G401.6 (cell line): ENCODE data around the gene KLK11.
"Not testable (repeated sequence)": the region's sequence is repeated elsewhere in the genome, so short reads cannot be mapped to it uniquely, and the experiment has no call there.

Experiments
- FAIRE-seq: peaks from 2 replicates; lab custom pipeline; 2012; peaks lifted over from hg19 to GRCh38; lab: Jason Lieb, UNC

The KLK11 gene

DNA sequence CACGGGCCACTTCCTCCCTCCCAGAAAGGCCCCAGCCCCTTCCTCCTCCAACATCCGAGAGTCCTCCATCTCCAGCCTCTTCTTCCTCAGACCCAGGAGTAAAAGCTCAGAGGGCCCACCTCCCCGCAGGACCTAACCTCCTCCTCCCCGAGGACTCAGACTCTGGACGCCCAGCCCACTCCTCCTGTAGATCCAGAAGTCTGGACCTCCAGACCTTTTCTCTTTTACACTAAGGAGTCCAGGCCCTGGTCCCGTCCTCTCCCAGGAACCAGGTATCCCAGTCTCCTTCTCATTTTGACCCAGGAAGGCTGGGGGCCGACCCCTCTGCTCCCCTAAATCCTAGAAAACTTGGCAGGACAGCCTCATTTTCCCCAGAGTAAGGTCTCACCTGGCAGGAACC is 23.1 kb downstream of the KLK11 start:
- no peak for FAIRE-seq

DNA sequence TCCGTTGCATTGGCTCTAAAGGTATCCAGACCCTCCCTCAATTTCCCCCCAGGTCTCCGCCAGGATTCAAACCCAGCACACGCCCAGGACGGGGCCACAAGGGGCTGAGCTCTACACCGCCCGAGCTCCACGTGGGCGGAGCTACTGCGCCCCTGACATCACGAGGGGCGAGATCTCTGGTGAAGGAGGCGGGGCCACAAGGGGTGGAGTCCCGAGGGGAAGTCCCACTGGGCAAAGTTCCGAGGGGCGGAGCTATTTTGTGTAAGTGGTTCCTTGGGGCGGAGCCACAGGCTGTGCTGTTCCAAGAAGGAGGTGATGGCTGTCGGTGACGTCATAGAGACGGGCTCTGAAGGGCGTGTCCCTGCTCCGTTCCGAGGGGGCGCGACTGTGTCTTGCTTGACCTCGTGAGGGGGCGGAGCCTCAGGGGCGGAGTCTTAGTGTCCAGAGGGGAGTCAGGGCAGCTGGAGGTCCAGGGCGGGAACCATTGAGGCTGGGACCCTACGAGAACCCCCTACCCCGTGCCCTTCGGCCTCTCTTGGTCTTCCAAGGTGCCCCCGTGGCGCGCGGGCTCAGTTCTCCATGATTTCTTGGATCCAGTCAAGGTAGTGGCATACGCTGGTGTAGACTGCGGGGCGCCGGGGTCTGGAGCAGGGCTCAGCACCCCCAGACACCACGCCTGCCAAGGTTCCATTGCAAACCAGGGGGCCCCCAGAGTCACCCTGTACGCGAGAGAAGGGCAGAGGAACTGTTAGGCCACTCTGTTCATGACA is 23.7 kb downstream of the KLK11 start:
- FAIRE-seq = no peak

DNA sequence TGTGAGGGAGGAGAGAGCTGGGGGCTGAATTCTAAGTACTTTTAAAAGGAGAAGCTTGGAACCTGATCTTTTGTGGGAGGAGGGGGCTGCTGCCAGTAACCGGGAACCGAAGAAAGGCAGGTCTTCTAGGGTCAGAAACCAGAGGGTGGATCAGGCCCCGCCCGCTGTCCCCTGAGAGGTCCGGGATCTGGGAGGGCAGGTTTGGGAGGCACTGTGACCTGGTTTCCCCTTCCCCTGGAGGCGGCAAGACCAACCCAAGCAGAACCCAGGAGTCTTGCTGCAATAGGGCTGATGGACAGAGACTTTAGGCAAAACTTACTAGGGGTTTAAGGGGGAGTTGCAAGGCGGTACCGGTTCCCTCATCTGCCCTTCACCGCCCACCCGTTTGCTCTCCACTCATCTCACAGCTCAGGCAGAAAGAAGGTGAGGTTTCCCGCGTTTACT is 24.3 kb downstream of the KLK11 start:
- FAIRE-seq = no peak

DNA sequence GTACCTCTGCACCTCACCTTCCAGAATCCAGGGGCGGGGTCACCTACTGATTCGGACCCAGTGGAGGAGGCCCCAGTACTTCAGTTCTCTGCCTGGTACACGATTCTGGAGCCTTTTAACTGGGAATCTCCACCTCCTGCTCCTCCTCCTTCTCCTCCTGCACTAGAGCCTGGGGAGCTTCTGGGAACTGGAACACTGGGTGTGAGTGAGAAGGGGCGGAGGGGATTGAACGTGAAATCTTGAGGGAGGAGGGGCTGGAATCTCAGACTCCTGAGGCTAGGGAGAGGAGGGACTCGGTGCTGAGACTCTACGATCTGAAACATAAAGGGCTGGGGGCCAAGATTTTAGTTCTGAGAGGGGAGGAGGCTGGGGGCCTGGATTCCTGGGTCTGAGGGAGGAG is 24.9 kb downstream of the KLK11 start, which contains the start of gene KLK8:
Gene KLK8, minus strand, starts transcription at position 90 of the 400 bp plus-strand sequence. CDS start 437 bp downstream, outside the sequence.
- FAIRE-seq = no peak

DNA sequence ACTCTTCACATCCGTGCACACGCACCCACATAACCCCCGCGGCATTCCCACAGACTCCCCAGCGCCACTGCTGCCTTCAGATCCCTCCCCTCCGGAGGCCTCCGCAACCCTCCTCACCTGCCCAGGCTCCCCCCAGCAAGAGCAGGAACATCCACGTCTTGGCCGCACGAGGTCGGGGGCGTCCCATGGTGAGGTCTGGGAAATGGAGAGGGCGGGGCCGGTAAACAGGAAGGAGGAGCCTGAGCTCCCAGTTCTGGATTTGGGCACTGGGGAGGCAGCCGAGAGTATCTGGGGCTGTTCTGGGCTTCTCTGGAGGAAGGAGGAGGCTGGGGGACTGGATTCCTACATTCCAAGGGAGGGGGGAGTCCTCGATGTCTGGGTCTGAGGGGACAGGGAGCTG is 25.4 kb downstream of the KLK11 start:
- no peak for FAIRE-seq

DNA sequence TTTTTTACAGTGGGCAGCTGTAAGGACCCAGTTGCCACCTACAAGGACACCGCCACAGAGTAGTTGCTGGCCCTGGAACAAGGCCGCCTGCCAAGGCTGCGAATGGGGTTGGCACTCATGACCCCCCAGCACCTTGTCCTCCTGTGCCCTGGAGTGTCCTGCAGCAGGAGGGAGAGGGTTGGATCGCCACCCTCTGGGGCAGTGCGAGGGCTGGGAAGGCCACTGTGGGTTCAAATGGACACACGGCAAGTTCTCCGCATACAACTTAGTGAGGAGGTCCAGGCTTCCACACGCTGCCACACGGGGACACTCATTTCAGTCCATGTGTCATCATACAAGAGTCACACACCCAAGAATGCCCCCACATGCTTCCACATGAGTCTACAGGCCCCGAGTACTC is 26.0 kb downstream of the KLK11 start:
- FAIRE-seq = no peak

DNA sequence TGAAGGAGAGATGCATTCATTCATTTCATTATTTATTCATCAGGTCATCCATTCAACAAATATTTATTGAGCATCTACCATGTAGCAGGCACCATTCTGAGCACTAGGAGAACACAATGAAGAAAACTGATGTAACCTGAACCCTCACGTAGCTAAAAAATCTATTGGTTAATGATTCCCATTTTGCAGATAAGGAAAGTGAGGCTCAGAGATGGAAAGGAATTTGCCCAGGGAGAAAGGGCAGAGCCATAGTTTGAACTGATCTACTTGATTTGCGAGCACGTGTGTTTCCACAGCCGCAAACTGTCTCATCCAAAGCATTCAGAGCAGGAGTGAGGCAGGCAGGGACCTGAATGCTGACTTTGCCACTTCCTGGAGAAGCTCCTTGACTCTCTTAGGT is 27.7 kb downstream of the KLK11 start:
- FAIRE-seq = no peak

DNA sequence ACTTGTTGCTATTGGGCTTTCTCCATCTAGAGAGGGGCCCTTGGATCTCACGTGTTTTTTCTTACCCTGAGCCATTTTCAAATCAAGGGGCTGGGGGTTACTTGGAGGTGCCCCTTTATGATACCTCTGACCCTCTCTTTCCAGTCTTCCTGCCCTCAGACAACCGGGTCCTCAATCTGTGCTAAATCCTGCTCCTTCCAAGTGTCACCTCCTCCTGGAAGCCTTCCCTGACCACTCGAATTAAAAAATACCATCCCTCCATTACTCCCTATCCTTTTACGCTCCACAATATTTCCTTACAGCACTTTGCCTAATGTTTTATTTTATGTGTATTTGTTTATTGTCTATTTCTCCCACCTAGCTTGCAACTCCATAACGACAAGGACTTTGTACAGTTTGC is 28.4 kb downstream of the KLK11 start:
- FAIRE-seq = no peak

DNA sequence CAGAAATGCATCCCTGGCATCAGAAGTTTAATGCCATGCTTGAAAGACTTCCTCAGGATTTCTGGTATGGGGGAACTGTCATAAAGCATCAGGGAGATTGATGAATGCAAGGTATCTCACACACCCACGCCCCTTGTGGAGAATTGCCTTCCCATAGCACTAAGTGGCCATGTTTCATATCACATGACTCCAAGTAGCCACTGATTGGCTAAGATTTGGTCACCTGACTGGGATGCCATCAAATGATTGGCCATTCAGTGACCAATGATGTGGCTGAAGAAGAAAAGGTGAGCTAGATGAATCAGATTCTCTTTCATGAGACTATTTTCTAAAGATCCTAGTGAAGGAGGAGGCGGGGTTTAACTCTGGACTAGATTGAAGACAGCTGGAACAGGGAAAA is 32.3 kb downstream of the KLK11 start:
- FAIRE-seq = no peak

DNA sequence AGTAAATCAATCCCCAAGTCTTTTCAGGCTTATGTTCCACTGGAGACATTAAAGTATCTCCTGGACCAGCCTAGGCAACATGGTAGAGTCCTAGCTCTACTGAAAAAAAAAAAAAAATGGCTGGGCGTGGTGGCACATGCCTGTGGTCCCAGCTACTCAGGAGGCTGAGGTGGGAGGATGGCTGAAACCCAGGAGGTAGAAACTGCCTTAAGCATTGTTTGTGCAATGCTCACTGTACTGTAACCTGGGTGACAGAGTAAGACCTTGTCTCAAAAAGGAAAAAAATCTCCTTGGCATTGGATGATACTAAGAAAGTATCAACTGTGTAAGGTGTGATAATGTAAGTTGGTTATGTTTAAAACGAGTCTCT is 33.8 kb downstream of the KLK11 start:
- FAIRE-seq = no peak

DNA sequence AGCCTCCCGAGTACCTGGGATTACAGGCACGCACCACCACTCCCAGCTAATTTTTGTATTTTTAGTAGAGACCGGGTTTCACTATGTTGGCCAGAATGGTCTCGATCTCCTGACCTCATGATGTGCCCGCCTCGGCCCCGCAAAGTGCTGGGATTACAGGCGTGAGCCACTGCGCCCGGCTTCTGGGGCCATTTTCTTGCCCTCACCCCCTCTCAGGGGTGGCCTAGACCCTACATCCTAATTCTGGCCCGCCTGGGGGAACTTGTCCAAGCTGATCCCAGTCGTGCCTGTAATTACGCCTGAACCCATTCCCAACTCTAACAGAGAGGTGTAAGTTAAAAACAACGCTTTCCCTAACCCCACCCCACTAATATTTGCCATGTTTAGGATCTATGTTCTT is 42.0 kb downstream of the KLK11 start:
- not testable (repeated sequence) for FAIRE-seq

DNA sequence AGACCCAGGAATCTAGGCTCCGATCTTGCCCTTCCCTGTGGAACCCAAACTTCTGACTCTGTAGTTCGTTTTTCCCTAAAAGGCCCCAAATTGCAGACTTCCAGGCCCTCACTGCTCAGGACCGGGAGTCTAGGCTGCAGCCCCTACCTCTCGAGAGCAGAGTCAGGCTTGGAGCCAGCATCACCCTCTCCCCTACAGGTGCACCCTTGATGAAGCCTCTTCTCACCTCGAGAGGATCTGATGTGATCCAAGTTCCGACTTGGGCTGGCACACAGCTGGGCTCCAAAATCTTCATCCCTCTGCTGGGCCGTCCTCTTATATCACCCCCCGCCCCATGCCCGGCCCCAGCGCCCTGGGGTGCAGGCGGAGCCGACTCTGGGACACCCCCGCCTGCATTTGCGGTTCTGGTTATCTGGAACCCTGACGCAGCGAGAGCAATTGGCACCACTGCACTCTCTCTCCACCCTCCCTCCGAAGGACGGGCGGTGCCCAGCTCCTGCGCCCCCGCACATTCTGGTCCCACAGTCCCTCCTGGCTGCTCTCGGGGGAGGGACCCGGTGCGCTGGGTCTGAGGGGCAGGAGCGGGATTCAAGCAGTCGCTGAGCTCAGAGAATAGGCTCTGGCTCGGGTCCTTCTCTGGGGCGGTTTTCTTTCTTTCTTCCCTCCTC is 42.7 kb downstream of the KLK11 start, which contains the start of gene KLK7:
Gene KLK7, minus strand, starts transcription at position 293 of the 668 bp plus-strand sequence. CDS start 1,518 bp downstream, outside the sequence.
- no peak for FAIRE-seq

DNA sequence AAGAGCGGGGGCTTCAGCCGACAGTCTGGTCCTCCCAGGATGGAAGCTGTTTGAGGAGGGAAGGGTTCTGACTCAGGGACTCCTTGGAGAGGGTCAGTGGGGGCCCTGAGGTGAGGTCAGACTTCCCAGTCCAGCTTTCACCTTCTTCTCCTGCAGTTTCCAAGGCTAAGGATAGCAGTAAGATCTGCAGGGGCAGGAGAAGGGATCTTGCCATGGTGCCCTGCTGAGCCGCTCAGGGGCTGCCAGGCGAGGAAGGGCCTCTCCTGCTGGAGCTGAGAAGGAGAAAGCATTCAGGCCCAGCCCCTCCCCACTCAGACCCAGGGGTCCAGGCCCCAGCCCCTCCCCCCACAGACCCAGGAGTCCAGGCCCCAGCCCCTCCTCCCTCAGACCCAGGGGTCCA is 44.2 kb downstream of the KLK11 start:
- no peak for FAIRE-seq

DNA sequence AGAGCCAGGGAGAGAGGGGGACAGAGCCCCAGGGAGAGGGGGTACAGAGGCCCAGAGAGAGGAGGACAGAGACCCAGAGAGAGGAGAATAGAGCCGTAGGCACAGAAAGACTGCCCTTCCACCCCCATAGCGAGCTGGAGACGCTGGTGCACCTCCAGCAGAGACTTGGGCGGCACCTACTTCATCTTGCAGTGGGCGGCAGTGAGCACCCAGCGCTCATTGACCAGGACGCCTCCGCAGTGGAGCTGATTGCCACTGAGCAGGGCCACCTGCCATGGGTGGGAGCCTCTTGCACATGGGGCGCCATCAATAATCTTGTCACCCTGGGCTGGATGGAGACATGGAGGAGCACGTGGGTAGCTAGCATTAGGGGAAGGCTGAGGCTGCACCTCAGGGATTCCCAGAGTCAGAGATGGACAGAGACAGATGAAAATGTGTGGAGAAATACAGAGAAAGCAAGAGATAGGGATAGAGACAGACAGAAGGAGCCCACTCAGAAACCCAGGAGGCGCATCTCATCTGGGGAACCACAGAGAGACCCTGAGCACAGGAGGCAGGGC is 44.7 kb downstream of the KLK11 start:
- FAIRE-seq = no peak

DNA sequence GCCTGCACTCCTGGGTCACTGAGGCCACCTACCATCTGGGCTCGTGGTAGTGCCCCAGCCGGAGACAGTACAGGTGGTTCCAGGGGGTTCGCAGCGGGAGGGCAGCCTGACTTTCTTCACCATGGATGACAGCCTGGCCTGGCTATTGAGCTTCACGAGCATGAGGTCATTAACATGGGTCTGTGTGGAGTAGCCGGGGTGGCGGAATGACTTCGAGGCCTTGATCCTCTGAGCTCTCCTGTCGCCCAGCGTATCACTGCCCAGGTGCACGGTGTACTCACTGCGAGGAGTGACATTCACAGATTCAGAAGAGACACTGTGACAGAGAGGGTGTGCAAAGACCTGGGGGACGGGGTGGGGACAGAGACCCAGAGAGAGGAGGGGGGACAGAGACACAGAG is 46.2 kb downstream of the KLK11 start:
- no peak for FAIRE-seq

DNA sequence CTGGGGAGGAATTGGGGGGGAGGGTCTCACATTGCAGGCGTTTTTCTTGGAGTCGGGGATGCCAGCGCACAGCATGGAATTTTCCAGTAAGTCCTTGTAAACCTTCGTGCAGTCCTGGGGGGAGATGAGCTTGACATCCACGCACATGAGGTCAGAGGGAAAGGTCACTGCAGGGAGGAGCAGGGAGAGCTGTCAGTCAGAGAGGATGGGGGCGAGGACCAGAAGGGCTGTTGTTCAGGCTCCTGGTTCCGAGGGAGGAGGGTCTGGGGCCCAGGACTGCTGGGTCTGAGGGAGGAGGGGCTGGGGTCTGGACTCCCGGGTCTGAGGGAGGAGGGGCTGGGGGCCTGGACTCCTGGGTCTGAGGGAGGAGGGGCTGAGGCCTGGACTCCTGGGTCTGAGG is 46.7 kb downstream of the KLK11 start:
- FAIRE-seq = no peak

DNA sequence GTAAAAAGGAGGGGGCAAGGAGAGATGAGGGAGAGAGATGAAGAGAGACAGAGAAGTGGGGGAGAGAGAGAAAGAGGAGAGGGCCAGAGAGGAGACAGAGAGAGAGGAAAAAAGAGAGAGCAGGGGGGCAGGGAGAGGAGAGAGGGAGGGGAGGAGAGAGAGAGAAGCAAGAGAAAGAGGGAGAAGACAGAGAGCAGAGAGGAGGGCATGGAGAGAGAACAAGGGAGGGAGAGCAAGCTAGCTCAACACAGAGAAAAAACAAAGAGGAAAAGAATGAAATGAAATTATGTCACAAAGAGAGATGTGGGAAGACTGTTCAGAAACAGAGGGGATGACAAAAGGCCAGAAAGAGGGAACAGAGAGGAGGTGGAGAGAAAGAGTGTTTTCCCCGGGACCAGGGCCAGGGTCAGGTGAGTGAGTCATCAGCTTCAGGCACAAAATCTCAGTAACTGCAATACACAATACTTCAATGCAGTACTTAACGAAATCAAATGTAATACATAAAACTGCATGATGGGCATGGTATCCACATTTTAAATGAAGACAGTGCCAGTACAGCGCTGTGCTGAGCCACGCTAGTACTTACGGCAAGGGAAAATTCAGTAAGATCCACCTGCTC is 47.5 kb downstream of the KLK11 start:
- no peak for FAIRE-seq

DNA sequence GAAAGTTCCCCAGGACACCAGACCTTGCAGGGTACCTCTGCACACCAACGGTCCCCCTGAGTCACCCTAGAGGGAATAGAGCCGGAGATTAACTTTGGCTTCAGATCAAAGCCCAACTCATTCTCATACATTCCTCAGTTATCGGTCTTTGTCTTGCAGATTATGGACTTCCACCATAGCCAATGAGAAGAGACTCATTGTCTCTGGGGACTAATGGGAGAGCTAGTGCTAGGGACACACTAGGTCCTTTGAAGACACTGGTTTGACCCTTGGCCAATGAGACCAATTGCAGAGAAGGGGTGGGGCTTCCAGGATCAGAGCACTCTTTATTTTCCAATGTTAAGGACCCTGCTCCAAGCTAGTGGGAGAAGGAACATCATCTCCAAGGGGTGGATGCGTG is 48.8 kb downstream of the KLK11 start:
- FAIRE-seq = no peak

DNA sequence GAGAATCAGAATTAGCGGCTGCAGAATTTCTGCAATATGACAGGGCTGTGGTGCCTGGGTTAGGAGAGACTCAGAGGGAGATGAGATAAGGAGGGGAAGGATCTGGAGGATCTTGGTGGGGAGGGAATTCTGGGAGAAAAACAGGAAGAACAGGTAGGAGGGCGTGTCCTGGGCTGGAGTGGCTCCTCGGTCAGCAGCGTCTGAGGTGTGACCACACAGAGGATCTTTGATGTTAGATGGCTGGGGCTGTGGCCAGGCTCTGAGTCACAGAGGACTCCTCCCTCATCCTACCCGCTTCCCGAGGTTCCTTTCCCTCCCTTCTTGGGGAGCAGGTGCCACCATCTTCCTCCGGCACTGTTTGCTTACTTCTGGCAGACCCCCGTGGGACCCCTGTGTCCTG is 50.6 kb downstream of the KLK11 start:
- FAIRE-seq = no peak

DNA sequence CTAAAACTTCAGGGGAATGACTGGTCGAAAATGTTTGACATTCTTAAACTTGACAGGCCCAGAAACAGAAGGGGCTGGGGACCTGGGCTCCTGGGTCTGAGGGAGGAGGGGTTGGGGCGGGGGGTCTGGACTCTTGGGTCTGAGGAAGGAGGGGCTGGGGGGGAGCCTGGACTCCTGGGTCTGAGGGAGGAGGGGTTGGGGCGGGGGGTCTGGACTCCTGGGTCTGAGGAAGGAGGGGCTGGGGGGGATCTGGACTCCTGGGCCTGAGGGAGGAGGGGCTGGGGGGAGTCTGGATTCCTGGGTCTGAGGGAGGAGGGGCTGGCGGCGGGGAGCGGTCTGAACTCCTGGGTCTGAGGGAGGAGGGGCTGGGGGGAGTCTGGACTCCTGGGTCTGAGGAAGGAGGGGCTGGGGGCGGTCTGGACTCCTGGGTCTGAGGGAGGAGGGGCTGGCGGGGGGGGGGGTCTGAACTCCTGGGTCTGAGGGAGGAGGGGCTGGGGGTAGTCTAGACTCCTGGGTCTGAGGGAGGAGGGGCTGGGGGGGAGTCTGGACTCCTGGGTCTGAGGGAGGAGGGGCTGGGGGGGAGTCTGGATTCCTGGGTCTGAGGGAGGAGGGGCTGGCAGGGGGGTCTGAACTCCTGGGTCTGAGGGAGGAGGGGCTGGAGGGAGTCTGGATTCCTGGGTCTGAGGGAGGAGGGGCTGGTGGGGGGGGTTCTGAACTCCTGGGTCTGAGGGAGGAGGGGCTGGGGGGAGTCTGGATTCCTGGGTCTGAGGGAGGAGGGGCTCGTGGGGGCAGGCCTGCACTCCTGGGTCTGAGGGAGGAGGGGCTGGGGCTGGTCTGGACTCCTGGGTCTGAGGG is 51.5 kb downstream of the KLK11 start:
- FAIRE-seq = no peak

DNA sequence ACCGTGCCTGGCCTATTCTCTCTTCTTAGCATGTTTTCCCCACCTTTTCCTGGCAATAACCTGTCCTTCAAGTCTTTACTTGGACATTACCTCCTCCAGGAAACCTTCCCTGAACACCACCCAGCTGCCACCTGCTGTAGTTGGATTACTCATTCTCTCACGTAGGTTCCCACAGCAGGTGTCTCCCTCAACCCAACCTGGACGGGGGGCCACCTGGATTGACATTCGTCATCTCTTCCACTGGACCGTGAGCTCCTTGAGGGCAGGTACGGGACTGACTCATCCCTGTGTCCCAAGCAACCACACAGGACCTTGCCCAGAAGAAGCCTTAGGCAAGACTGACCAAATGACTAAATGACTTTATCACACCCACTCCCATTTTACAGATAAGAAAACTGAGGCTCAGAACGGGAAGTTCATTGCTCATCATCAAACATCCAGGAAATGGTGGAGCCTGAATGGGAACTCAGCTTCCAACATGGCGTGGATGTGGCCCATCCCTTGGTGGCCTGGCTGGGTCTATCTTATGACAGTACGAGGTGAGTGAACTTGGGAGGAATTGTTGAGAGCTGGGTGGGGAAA is 53.5 kb downstream of the KLK11 start:
- no peak for FAIRE-seq
